BLaER1 treated with 17β-estradiol and CSF1 and Interleukin-3, amounts not matched to agents 10 nM and 100 nM (cell line): ENCODE results near the gene SMYD4.

Source experiments
- H3K27ac ChIP-seq, 11 experiments: shearing (Covaris generic); formaldehyde crosslinking; 2 replicates each; pipeline ENCODE4 v1.8.1; 2022
- H3K27me3 ChIP-seq, 11 experiments: shearing (Covaris generic); formaldehyde crosslinking; 2 replicates each; pipeline ENCODE4 v1.8.1; 2022
- H3K36me3 ChIP-seq, 11 experiments: shearing (Covaris generic); formaldehyde crosslinking; 2 replicates each; pipeline ENCODE4 v1.8.1; 2022
- H3K4me1 ChIP-seq, 10 experiments: shearing (Covaris generic); formaldehyde crosslinking; 2 replicates each; pipeline ENCODE4 v1.8.1; 2022
- H3K4me2 ChIP-seq, 11 experiments: shearing (Covaris generic); formaldehyde crosslinking; 2 replicates each; pipeline ENCODE4 v1.8.1; 2022
- H3K4me3 ChIP-seq, 10 experiments: shearing (Covaris generic); formaldehyde crosslinking; 2 replicates each; pipeline ENCODE4 v1.8.1; 2022
- H3K9ac ChIP-seq, 11 experiments: shearing (Covaris generic); formaldehyde crosslinking; 2 replicates each; pipeline ENCODE4 v1.8.1; 2022
- H3K9me3 ChIP-seq, 11 experiments: shearing (Covaris generic); formaldehyde crosslinking; replicated peaks in 1 of 11; 2 replicates each; pipeline ENCODE4 v1.8.1; 2022
- H4K20me1 ChIP-seq, 11 experiments: shearing (Covaris generic); formaldehyde crosslinking; 2 replicates each; pipeline ENCODE4 v1.8.1; 2022
- Cebpa-rat ChIP-seq, 11 experiments: shearing (Covaris generic); IDR thresholded peaks; 2 replicates each; pipeline ENCODE4 v1.8.1; 2022

The SMYD4 gene

GRCh38 chr17:1797323-1797722 lies 32.4 kb downstream of the SMYD4 start:
- H3K27me3 ChIP-seq: no peaks in the 10 kb centered on the region
- peak overlapping the region in 3 of 11 experiments; percentile 36 to 48 (median 44); a peak in 1 of 22 replicates for H3K9ac ChIP-seq
- H3K4me1 ChIP-seq: peaks cover 13 to 33% (median 29%) of the 10 kb centered on the region in 10 experiments; a peak in 19 of 20 replicates
- H3K27ac ChIP-seq: peak overlapping the region in 1 of 11 experiments; percentile 66; a peak in 1 of 22 replicates
- peak overlapping the region in 9 of 11 experiments; percentile 13 to 70 (median 38); a peak in 15 of 22 replicates for H3K4me2 ChIP-seq
- peaks cover 21 to 64% (median 42%) of the 10 kb centered on the region in 11 experiments for H3K36me3 ChIP-seq
- no peaks in the 10 kb centered on the region for H3K9me3 ChIP-seq
- no peak overlapping the region for H3K4me3 ChIP-seq
- TF ChIP-seq Cebpa-rat (IDR thresholded peaks at IDR 0.05): no peak
- H4K20me1 ChIP-seq: peaks cover 0 to 9% (median 0%) of the 10 kb centered on the region in 11 experiments; a peak in 1 of 22 replicates

- Histone ChIP-seq H3K27me3 (no peaks in the 10 kb centered on the region), H3K9ac (peak overlapping the region in 1 of 11 experiments; percentile 52; a peak in 1 of 22 replicates), H3K27ac (peak overlapping the region in 3 of 11 experiments; percentile 15 to 66 (median 49); a peak in 5 of 22 replicates), H3K9me3 (no peaks in the 10 kb centered on the region), H3K4me1 (peaks cover 13 to 39% (median 31%) of the 10 kb centered on the region in 10 experiments; a peak in 19 of 20 replicates), H4K20me1 (peaks cover 0 to 9% (median 0%) of the 10 kb centered on the region in 11 experiments; a peak in 1 of 22 replicates), H3K4me2 (peak overlapping the region in 9 of 11 experiments; percentile 4 to 70 (median 38); a peak in 14 of 22 replicates), H3K36me3 (peaks cover 21 to 59% (median 37%) of the 10 kb centered on the region in 11 experiments), H3K4me3 (no peak overlapping the region)
- TF ChIP-seq Cebpa-rat (IDR thresholded peaks at IDR 0.05): no peak
Measured at GRCh38 chr17:1796800-1797199, 32.9 kb downstream of the SMYD4 start.

- H4K20me1 ChIP-seq: peaks cover 0 to 9% (median 0%) of the 10 kb centered on the region in 11 experiments; a peak in 1 of 22 replicates
- H3K27ac ChIP-seq: peak overlapping the region in 3 of 11 experiments; percentile 42 to 53 (median 45); a peak in 6 of 22 replicates
- TF ChIP-seq Cebpa-rat (IDR thresholded peaks at IDR 0.05): no peak
- H3K4me2 ChIP-seq: peak overlapping the region in 9 of 11 experiments; percentile 12 to 39 (median 17); a peak in 9 of 22 replicates
- peaks cover 4 to 32% (median 14%) of the 10 kb centered on the region in 11 experiments; a peak in 15 of 22 replicates for H3K36me3 ChIP-seq
- no peak overlapping the region for H3K4me3 ChIP-seq
- peaks cover 13 to 49% (median 31%) of the 10 kb centered on the region in 10 experiments; a peak in 19 of 20 replicates for H3K4me1 ChIP-seq
- no peaks in the 10 kb centered on the region for H3K9me3 ChIP-seq
- H3K9ac ChIP-seq: peak overlapping the region in 3 of 11 experiments; percentile 7 to 21 (median 9); a peak in 2 of 22 replicates
- no peaks in the 10 kb centered on the region for H3K27me3 ChIP-seq
Measured at GRCh38 chr17:1793447-1793806, 36.3 kb downstream of the SMYD4 start.

- H3K36me3 ChIP-seq: peaks cover 0 to 34% (median 12%) of the 10 kb centered on the region in 11 experiments; a peak in 14 of 22 replicates
- H3K27ac ChIP-seq: peak overlapping the region in 4 of 11 experiments; percentile 34 to 53 (median 44); a peak in 7 of 22 replicates
- no peak overlapping the region for H3K4me3 ChIP-seq
- peaks cover 14 to 48% (median 29%) of the 10 kb centered on the region in 10 experiments for H3K4me1 ChIP-seq
- no peaks in the 10 kb centered on the region for H3K27me3 ChIP-seq
- peaks cover 0 to 6% (median 0%) of the 10 kb centered on the region in 11 experiments; a peak in 1 of 22 replicates for H4K20me1 ChIP-seq
- H3K9ac ChIP-seq: peak overlapping the region in 3 of 11 experiments; percentile 7 to 21 (median 9); a peak in 4 of 22 replicates
- H3K9me3 ChIP-seq: no peaks in the 10 kb centered on the region
- H3K4me2 ChIP-seq: peak overlapping the region in 8 of 11 experiments; percentile 12 to 39 (median 24); a peak in 10 of 22 replicates
- TF ChIP-seq Cebpa-rat (IDR thresholded peaks at IDR 0.05): no peak
Measured at GRCh38 chr17:1792495-1793446, 36.9 kb downstream of the SMYD4 start.

GRCh38 chr17:1789936-1790335 lies 39.8 kb downstream of the SMYD4 start:
- Histone ChIP-seq H3K27ac (no peak overlapping the region), H3K4me1 (peaks cover 12 to 34% (median 29%) of the 10 kb centered on the region in 10 experiments), H3K36me3 (peaks cover 17 to 45% (median 33%) of the 10 kb centered on the region in 11 experiments), H3K9ac (peak overlapping the region in 2 of 11 experiments; percentile 35 to 55; a peak in 1 of 22 replicates), H3K9me3 (no peaks in the 10 kb centered on the region), H3K4me2 (no peak overlapping the region), H3K27me3 (no peaks in the 10 kb centered on the region), H3K4me3 (no peak overlapping the region), H4K20me1 (0 out of 22 replicates have a peak, but pooled peaks cover 0 to 3% (median 0%) of the 10 kb centered on the region in 11 experiments)
- no peak for TF ChIP-seq Cebpa-rat (IDR thresholded peaks at IDR 0.05)

- Histone ChIP-seq H3K4me1 (peaks cover 22 to 47% (median 38%) of the 10 kb centered on the region in 10 experiments), H3K27me3 (no peaks in the 10 kb centered on the region), H3K9ac (peak overlapping the region in 2 of 11 experiments; percentile 24 to 36; a peak in 2 of 22 replicates), H3K9me3 (no peaks in the 10 kb centered on the region), H4K20me1 (0 out of 22 replicates have a peak, but pooled peaks cover 0 to 3% (median 0%) of the 10 kb centered on the region in 11 experiments), H3K4me3 (no peak overlapping the region), H3K4me2 (peak overlapping the region in 3 of 11 experiments; percentile 12 to 52 (median 51); a peak in 5 of 22 replicates), H3K27ac (peak overlapping the region in 1 of 11 experiments; percentile 7; a peak in 1 of 22 replicates), H3K36me3 (peaks cover 17 to 53% (median 34%) of the 10 kb centered on the region in 11 experiments)
- no peak for TF ChIP-seq Cebpa-rat (IDR thresholded peaks at IDR 0.05)
Measured at GRCh38 chr17:1787301-1787902, 42.3 kb downstream of the SMYD4 start.

- H3K27ac ChIP-seq: peak overlapping the region in 1 of 11 experiments; percentile 31; a peak in 2 of 22 replicates
- H4K20me1 ChIP-seq: 0 out of 22 replicates have a peak, but pooled peaks cover 0 to 3% (median 0%) of the 10 kb centered on the region in 11 experiments
- no peaks in the 10 kb centered on the region for H3K27me3 ChIP-seq
- peaks cover 28 to 54% (median 38%) of the 10 kb centered on the region in 10 experiments for H3K4me1 ChIP-seq
- H3K4me2 ChIP-seq: peak overlapping the region in 3 of 11 experiments; percentile 12 to 52 (median 51); a peak in 5 of 22 replicates
- peak overlapping the region in 4 of 11 experiments; percentile 36 to 45 (median 38); a peak in 4 of 22 replicates for H3K9ac ChIP-seq
- H3K4me3 ChIP-seq: no peak overlapping the region
- H3K36me3 ChIP-seq: peaks cover 17 to 55% (median 36%) of the 10 kb centered on the region in 11 experiments
- no peaks in the 10 kb centered on the region for H3K9me3 ChIP-seq
- TF ChIP-seq Cebpa-rat (IDR thresholded peaks at IDR 0.05): no peak
Measured at GRCh38 chr17:1786708-1787107, 43.0 kb downstream of the SMYD4 start.

- H3K36me3 ChIP-seq: peaks cover 22 to 63% (median 41%) of the 10 kb centered on the region in 11 experiments
- H3K9ac ChIP-seq: peak overlapping the region in 6 of 11 experiments; percentile 8 to 45 (median 28); a peak in 6 of 22 replicates
Measured at GRCh38 chr17:1785930-1786329, 43.8 kb downstream of the SMYD4 start.

More at GRCh38 chr17:1785930-1786329, 43.8 kb downstream of the SMYD4 start:
- H4K20me1 ChIP-seq: 0 out of 22 replicates have a peak, but pooled peaks cover 0 to 3% (median 0%) of the 10 kb centered on the region in 11 experiments
- H3K9me3 ChIP-seq: no peaks in the 10 kb centered on the region
- H3K27me3 ChIP-seq: no peaks in the 10 kb centered on the region
- H3K4me1 ChIP-seq: peaks cover 35 to 60% (median 39%) of the 10 kb centered on the region in 10 experiments
- H3K4me2 ChIP-seq: peak overlapping the region in 3 of 11 experiments; percentile 8 to 52 (median 51); a peak in 3 of 22 replicates
- H3K4me3 ChIP-seq: no peak overlapping the region
- peak overlapping the region in 7 of 11 experiments; percentile 1 to 37 (median 16); a peak in 4 of 22 replicates for H3K27ac ChIP-seq
- no peak for TF ChIP-seq Cebpa-rat (IDR thresholded peaks at IDR 0.05)
